ENCODE results near the gene OLFM4. TPM values are rescaled to one million over a fixed set of nuclear protein-coding genes. Genes with fewer than 3 reads are reported as not detected.

Gene OLFM4
- total RNA-seq, 2 experiments from 2014 or later: 0.06 TPM; not detected in 1

- H3K4me2 ChIP-seq (ENCODE audit: low read length): no peak overlapping the region
- H3K36me3 ChIP-seq (ENCODE audit: insufficient read depth, low read length): no peaks in the 10 kb centered on the region
- no peak overlapping the region for H3K27ac ChIP-seq (ENCODE audit: low read depth, low read length, poor library complexity, severe bottlenecking)
- ChIA-PET POLR2A (no interaction called here), CTCF (ENCODE audit: unreplicated experiment) (no interaction called here)
- no TSS peak for BruUV-seq (replicated peaks)
- H3K4me3 ChIP-seq (ENCODE audit: low read depth, low read length, poor library complexity, severe bottlenecking): no peak overlapping the region
- DNase-seq (ENCODE audit: low spot score): no peak
- TF ChIP-seq CTCF (conservative IDR thresholded peaks at IDR 0.05; ENCODE audit: low read length): no peak
- TF ChIP-seq EZH2phosphoT487 (IDR thresholded peaks at IDR 0.05; ENCODE audit: borderline replicate concordance, low read depth, low read length): no peak
- H3K4me1 ChIP-seq (ENCODE audit: insufficient read depth, low read length, poor library complexity, severe bottlenecking): no peaks in the 10 kb centered on the region
- H2AFZ ChIP-seq (ENCODE audit: low read length): no peak overlapping the region
- intact Hi-C loops (cut with micrococcal nuclease; ENCODE audit: unreplicated experiment): no loop called here
- no peaks in the 10 kb centered on the region for H3K9me2 ChIP-seq (ENCODE audit: insufficient read depth, low read length)
- no peaks in the 10 kb centered on the region for H3K79me2 ChIP-seq (ENCODE audit: insufficient read depth, low read depth, low read length)
- H3K9me3 ChIP-seq (ENCODE audit: low read length): no peaks in the 10 kb centered on the region
- no peaks in the 10 kb centered on the region for H4K20me1 ChIP-seq (ENCODE audit: insufficient read depth, low read length)
Observed at GRCh38 chr13:53018690-53019647, 9.6 kb upstream of the OLFM4 start.

GRCh38 chr13:53020764-53021335, 7.8 kb upstream of the OLFM4 start:
- Histone ChIP-seq H4K20me1 (ENCODE audit: insufficient read depth, low read length) (no peaks in the 10 kb centered on the region), H3K79me2 (ENCODE audit: insufficient read depth, low read depth, low read length) (no peaks in the 10 kb centered on the region; the same call in 1 of the 2 replicates), H3K4me2 (ENCODE audit: low read length) (no peak overlapping the region), H3K27ac (ENCODE audit: low read depth, low read length, poor library complexity, severe bottlenecking) (no peak overlapping the region), H3K36me3 (ENCODE audit: insufficient read depth, low read length) (no peaks in the 10 kb centered on the region), H2AFZ (ENCODE audit: low read length) (no peak overlapping the region), H3K9me2 (ENCODE audit: insufficient read depth, low read length) (no peaks in the 10 kb centered on the region), H3K9me3 (ENCODE audit: low read length) (no peaks in the 10 kb centered on the region), H3K4me1 (ENCODE audit: insufficient read depth, low read length, poor library complexity, severe bottlenecking) (no peaks in the 10 kb centered on the region), H3K4me3 (ENCODE audit: low read depth, low read length, poor library complexity, severe bottlenecking) (no peak overlapping the region)
- no peak for TF ChIP-seq EZH2phosphoT487 (IDR thresholded peaks at IDR 0.05; ENCODE audit: borderline replicate concordance, low read depth, low read length)
- no peak for TF ChIP-seq CTCF (conservative IDR thresholded peaks at IDR 0.05; ENCODE audit: low read length)
- no peak for DNase-seq (ENCODE audit: low spot score)
- intact Hi-C loops (cut with micrococcal nuclease; ENCODE audit: unreplicated experiment): no loop called here
- no TSS peak for BruUV-seq (replicated peaks)
- ChIA-PET CTCF (ENCODE audit: unreplicated experiment) (no interaction called here), POLR2A (no interaction called here)

GRCh38 chr13:53023246-53023645, 5.4 kb upstream of the OLFM4 start:
- Histone ChIP-seq H3K36me3 (ENCODE audit: insufficient read depth, low read length) (no peaks in the 10 kb centered on the region), H3K4me1 (ENCODE audit: insufficient read depth, low read length, poor library complexity, severe bottlenecking) (no peaks in the 10 kb centered on the region), H2AFZ (ENCODE audit: low read length) (no peak overlapping the region), H3K4me2 (ENCODE audit: low read length) (no peak overlapping the region), H3K27ac (ENCODE audit: low read depth, low read length, poor library complexity, severe bottlenecking) (no peak overlapping the region), H4K20me1 (ENCODE audit: insufficient read depth, low read length) (no peaks in the 10 kb centered on the region), H3K4me3 (ENCODE audit: low read depth, low read length, poor library complexity, severe bottlenecking) (no peak overlapping the region), H3K9me2 (ENCODE audit: insufficient read depth, low read length) (no peaks in the 10 kb centered on the region), H3K79me2 (ENCODE audit: insufficient read depth, low read depth, low read length) (no peaks in the 10 kb centered on the region; the same call in 1 of the 2 replicates), H3K9me3 (ENCODE audit: low read length) (no peaks in the 10 kb centered on the region)
- no peak for DNase-seq (ENCODE audit: low spot score)
- intact Hi-C loops (cut with micrococcal nuclease; ENCODE audit: unreplicated experiment): no loop called here
- no TSS peak for BruUV-seq (replicated peaks)
- ChIA-PET POLR2A (no interaction called here), CTCF (ENCODE audit: unreplicated experiment) (no interaction called here)
- no peak for TF ChIP-seq EZH2phosphoT487 (IDR thresholded peaks at IDR 0.05; ENCODE audit: borderline replicate concordance, low read depth, low read length)

Data from OCI-LY7 (cell line).